Adipose tissue (tissue), 3 donors: ENCODE data around the gene SLC12A8. TPM values are rescaled to one million over a fixed set of nuclear protein-coding genes. Genes with fewer than 3 reads are reported as not detected.

Experiments used
- H3K27ac ChIP-seq: one replicate; pipeline ENCODE4 v1.5.1; 2013; ENCODE audit warnings: low read depth, low read length
- WGBS, 3 donors: extraction: QIAGEN DNeasy Blood & Tissue Kit; methylation state at CpG; one replicate each; pipeline ENCODE4 v1.1.7; 2013; 5-methylcytosine and 5-hydroxymethylcytosine counted together
- polyA plus RNA-seq, 3 donors: library from polyadenylated mRNA; stranded (reverse); fragments of 200-250 nt; gene quantifications; one replicate each; pipeline ENCODE4 v1.2.3, GENCODE V29; 2013
- donor health status: healthy with polysubstance abuse.
- donor health status: Bipolar disorder and iron deficiency.
- donor health status: healthy.

Gene SLC12A8
- polyA plus RNA-seq, 3 donors, result 1.6 to 4.1 (median 3.0) TPM

GRCh38 chr3:125054449-125055329 lies 157.9 kb downstream of the SLC12A8 start:
- WGBS, 3 donors, result 1 to 13% (median 1%) methylated on average over 17 of the region's 17 CpGs

GRCh38 chr3:125054062-125054448 lies 158.5 kb downstream of the SLC12A8 start:
- no peak overlapping the region for H3K27ac ChIP-seq
- 52 to 82% (median 56%) methylated on average over 7 of the region's 7 CpGs for WGBS, 3 donors

More at GRCh38 chr3:125054449-125055329, 157.9 kb downstream of the SLC12A8 start:
- no peak overlapping the region for H3K27ac ChIP-seq

DNA sequence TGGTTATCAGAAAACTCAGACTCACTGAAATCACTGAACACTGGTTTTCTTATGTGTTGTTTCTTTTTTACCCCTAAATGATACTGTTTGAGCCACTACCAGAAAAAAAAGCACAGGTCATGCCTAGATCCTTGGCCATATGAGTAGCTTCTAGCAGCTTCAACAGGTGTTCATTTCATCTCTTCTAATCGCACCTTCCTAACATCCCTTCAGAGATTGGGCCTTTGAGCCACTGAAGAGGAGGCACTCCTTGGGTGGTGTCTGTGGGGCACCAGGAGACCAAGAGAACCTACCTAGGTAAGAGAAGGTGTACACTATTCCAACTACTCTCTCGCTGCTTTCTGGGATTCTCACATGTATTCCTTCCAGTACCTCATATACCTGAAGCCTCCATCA lies 159.2 kb downstream of the SLC12A8 start:
- no peak overlapping the region for H3K27ac ChIP-seq
- 86 to 93% (median 87%) methylated on average over 2 of the region's 2 CpGs for WGBS, 3 donors

- WGBS, 3 donors, result 36 to 62% (median 36%) methylated on average over 8 of the region's 8 CpGs
- H3K27ac ChIP-seq, result no peak overlapping the region
Measured at GRCh38 chr3:125052624-125053303, 159.8 kb downstream of the SLC12A8 start.

DNA sequence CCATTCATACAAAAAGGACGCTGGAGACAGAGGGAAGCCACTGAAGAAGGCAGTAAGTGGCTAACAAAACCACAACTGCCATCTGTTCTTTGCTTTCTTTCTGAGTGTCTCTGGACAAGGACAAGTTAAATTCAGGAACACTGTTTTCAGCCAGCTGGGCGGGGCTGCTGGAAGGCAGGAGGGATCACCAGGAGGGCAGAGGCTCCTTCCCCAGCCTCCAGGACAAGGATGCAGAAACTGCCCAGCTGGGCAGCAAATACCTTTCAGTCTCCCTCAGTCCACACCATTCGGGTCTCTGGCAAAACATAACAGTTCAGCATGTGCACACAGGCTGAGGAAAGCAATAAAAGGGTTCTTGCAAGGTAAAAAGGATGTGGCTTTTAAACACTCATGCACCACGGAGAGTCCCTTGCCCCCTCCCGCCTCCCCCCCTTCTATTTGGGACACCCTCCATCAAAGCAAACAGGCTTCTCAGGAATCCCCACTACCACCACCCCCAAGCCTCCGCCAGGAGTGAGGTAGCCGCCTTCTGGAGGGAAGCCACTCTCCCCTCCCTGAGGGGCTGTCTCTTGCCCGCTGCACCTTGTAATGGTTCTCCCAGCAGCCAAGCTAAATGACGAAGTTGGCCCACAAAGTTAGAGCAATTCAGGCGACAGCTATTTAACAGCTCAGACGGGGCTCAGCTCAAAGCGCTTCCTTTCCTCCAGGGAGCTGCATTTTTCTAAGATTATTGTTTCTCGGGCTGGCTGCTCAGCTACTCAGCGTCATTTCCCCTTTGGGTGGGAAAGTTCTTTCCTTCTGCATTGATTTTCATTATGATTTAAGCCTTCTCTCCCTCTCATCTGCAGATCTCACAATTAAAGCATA lies 160.6 kb downstream of the SLC12A8 start:
- no peak overlapping the region for H3K27ac ChIP-seq
- 2 to 47% (median 9%) methylated on average over 14 of the region's 14 CpGs for WGBS, 3 donors

- no peak overlapping the region for H3K27ac ChIP-seq
- 70 to 79% (median 73%) methylated on average over 7 of the region's 7 CpGs for WGBS, 3 donors
Measured at GRCh38 chr3:125051205-125051604, 161.3 kb downstream of the SLC12A8 start.

GRCh38 chr3:125050488-125051090 lies 162.0 kb downstream of the SLC12A8 start:
- H3K27ac ChIP-seq, result no peak overlapping the region
- WGBS, 3 donors, result 78 to 87% (median 83%) methylated on average over 6 of the region's 6 CpGs

DNA sequence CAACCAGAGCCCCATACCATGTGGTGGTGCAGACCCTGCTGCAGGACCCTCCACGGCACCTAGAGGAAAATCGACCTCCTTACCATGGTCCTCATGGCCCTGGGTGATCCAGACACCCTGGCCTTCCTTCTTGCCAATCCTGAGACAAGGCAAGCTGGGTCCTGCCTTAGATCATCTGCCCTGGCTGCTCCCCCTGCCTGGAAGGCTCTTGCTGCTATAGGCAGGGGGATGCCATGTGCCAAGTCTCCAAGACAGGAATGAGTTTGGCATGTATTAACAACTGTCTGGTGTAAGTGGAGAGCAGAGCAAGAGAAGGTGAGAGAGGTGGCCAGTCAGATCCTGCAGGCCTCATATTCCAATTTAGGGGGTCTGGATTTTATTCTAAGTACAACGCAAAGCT lies 164.3 kb downstream of the SLC12A8 start:
- WGBS, 3 donors, result 92 to 96% (median 95%) methylated on average over 3 of the region's 3 CpGs
- no peak overlapping the region for H3K27ac ChIP-seq

- H3K27ac ChIP-seq, result no peak overlapping the region
- 30 to 76% (median 33%) methylated on average over 2 of the region's 2 CpGs for WGBS, 3 donors
Measured at GRCh38 chr3:125045965-125046364, 166.6 kb downstream of the SLC12A8 start.

DNA sequence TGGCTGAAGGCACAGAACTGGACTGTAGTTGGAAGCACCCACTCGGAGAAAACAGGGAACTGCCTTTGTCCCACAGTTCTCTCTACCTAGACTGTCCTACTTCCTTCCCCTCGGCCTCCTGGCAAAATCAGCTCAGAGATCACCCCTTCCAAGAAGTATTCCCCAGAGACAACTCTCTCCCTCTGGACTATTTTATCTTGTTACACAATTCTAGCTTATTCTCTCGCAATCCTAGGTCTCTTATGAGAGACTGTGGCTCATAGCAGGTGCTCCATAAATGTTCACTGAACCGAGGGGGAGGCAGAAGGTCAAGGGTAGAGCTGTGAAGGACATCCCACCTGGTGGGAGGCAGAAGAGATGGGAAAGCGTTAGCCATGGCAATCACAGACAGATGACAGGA lies 167.4 kb downstream of the SLC12A8 start:
- WGBS, 3 donors, result 58 to 69% (median 62%) methylated on average over 5 of the region's 5 CpGs

GRCh38 chr3:125043599-125044151 lies 168.9 kb downstream of the SLC12A8 start:
- no peak overlapping the region for H3K27ac ChIP-seq
- 42 to 61% (median 56%) methylated on average over 19 to 20 of the region's 20 CpGs for WGBS, 3 donors

More for the DNA sequence above, 167.4 kb downstream of the SLC12A8 start:
- no peak overlapping the region for H3K27ac ChIP-seq

GRCh38 chr3:125042725-125043406 lies 169.7 kb downstream of the SLC12A8 start:
- H3K27ac ChIP-seq, result no peak overlapping the region
- 36 to 62% (median 46%) methylated on average over 17 of the region's 17 CpGs for whole genome bisulfite sequencing, 3 donors

DNA sequence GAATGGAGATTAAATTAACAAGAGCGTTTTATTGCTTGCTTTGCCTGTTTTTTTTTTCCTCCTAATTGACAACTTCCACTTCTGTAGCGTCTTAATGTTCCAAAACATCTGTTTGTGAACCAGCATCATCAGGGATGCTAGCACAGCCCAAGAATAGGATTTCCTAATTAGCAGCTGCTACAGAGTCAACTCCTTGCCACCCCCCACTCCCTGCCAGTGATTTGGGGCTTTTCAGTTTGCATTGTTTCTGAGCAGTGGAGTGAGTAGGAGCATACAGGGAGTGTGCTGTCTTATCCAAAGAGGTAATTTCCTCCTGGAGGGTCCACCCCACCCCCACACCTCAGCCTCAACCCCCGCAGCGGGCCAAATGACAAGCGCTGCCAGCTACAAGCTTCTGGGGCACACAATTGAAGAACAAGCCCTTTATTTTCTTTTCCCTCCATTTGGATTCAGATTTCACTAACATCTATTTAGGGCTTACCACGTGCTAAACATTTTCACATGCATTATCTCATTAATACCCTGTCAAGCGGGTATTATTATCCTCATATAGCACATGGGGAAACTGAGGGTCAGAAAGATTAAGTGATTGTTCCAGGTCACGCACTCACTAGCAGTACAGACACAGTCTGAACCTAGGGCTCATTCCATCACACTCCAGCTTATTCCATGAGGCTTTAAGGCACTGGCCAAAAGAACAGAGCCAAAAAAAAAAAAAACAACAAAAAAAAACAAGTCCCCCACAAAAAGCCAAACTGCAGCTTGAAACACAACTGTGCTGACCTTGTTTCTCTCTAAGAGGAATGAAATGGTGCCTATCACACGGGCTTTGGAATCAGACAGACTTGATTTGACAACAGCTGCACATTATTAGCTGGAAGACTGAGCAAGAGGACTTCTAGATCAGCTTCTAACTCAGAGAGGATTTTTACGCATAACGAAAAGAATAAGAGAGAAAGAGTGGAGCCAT lies 173.1 kb downstream of the SLC12A8 start:
- H3K27ac ChIP-seq, result no peak overlapping the region
- WGBS, 3 donors, result 49 to 65% (median 59%) methylated on average over 11 of the region's 11 CpGs

GRCh38 chr3:125037498-125038150 lies 174.9 kb downstream of the SLC12A8 start:
- H3K27ac ChIP-seq, result no peak overlapping the region
- 81 to 92% (median 88%) methylated on average over 2 of the region's 2 CpGs for WGBS, 3 donors

GRCh38 chr3:125035217-125035616 lies 177.3 kb downstream of the SLC12A8 start:
- 78 to 92% (median 91%) methylated on average over 5 of the region's 5 CpGs for WGBS, 3 donors
- H3K27ac ChIP-seq, result no peak overlapping the region

- 90 to 94% (median 92%) methylated on average over 14 of the region's 14 CpGs for WGBS, 3 donors
- H3K27ac ChIP-seq, result no peak overlapping the region
Measured at GRCh38 chr3:125033616-125034015, 178.9 kb downstream of the SLC12A8 start.
